ENCODE data around the gene CDK5RAP2.

Gene CDK5RAP2

DNA sequence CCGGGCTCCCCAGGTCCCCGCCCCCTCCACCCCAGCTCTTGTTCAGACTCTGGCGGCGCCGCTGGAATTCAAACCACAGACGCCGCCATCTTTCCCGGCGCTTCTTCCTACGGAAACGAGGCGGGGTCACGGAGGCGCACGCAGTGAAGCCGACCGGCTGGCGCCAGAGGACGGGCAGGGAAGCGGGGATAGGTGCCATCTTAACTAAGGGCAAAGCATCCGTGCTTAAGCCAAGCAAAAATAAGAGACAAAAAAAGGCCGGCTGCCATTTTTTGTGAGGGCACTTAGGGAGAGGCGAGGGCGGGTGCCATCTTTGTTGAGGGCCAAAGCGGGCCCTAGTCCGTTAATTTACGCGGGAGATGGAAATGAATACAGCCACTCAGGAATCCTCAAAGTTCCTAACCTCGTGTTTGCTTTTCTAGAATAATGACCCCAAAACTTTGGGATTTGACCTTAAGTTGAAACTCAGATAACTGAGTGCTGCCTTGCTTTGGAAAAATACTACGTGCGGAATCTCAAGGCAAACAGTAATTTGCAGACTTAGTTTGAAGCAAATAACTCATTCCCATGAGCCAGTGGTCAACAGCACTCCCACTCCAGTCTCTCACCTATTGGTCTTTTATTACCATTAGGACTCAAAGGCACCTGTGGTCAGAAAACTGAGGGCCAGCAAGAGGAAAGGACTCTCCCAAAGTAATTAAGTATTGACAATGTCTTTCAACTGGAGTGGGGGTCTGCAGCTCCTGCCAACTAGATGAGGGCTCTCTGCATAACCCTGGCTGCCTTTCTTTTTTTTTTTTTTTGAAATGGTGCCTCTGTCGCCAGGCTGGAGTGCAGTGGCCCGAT is at the start of gene CDK5RAP2:
CDK5RAP2 (minus strand) TSS at position 117 of the 846 bp plus-strand sequence. CDS start 189 bp downstream, outside the sequence.
- DNase-seq, result peak; percentile 98

DNA sequence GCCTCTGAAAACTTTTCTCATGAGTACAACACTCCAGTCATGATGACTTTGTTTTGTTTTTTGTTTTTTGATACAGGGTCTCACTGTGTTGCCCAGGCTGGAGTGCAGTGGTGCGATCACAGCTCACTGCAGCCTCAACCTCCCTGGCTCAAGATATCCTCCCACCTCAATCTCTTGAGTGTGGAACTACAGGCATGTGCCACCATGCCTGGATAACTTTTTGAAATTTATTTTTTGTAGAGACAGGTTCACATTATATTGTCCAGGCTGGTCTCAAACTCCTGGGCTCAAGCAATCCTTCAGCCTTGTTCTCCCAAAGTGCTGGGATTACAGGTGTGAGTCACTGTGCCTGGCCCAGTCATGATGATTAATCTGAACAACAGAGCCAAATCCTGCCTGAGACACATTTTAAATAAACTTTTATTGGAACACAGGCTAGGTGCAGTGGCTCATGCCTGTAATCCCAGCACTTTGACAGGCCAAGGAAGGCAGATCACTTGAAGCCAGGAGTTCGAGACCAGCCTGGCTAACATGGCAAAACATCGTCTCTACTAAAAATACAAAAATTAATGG is 49.0 kb upstream of the CDK5RAP2 start:
- DNase-seq, result peak; percentile 49

DNA sequence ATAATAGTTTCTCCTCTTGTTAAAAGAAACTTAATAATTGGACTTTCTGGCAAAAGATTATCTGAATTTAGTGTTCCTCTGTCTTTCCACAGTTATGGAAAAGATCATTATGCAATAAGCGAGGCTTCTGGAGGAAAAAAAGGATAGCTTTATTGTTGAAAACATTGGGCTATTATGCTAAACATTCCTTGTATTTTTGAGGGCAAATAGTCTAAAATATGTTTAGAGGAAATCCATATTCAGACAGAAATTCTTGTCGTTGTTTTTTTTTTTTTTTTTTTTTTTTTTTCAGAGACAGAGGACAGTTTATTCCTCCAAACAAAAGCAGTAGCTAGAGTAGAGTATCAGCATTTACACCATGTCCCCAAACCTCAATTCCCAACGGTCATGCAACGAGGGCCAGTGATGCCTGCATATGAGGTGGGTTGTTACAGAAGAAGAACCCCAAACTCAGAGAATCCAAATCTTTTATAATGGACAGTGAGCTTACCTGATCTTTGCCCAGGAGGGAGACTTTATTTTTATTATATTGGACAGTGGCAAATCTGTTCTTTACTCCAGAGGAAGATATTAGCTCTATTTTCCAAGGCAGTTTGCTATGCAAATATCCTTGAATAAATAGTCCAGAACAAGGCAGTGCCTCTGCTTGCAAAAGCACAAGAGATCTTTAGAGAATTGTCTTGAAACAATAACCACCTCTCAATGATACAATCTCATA is 48.4 kb upstream of the CDK5RAP2 start:
- DNase-seq, result no peak

DNA sequence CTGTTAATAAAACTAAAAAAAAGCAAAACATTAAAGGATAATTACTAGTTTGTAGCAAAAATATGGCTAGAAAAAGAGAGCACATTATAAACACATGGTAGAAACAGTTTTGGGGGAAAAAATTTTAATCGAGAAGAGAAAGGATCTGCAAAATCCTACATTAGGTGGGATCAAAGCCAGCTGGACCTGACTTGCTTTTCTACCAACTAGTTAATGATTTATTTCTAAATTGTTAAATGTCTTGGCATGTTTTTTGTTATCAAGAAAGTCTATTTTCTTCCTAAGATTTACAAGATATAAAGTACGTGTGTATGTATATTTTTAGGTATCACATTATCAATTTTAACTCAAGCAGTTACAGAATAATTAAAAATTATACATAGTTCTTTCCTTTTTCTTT is 47.1 kb upstream of the CDK5RAP2 start:
- DNase-seq, result no peak

DNA sequence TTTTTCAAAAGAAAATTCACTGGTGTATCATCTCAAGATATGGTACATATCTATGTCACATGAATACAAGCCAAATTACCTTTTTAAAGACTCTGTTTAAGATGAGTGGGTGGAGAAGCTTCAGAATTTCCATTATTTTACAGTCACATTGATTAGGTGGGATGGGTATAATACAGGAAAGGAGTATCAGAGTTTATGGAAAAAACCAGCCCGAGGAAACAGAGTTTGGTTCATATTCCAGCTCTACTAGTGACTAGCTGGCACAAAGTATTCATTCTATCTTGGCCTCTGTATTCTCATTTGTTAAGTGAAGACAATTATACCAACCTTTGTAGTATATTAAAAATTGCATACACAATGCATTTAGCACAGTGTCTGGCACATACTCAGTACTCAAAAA is 46.5 kb upstream of the CDK5RAP2 start:
- no peak for DNase-seq

DNA sequence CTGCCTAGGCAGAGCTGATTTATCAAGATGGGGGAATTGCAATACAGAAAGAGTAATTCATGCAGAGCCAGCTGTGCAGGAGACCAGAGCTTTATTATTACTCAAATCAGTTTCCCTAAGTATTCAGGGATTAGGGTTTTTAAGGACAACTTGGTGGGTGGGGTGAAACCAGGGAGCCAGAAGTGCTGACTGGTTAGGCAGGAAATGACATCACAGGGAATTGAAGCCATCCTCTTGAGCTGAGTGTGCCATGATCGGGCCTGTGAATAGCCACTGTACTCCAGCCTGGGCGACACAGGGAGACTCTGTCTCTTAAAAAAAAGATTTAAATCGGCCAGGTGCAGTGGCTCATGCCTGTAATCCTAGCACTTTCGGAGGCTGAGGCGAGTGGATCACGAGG is 45.3 kb upstream of the CDK5RAP2 start:
- peak; percentile 44 for DNase-seq

DNA sequence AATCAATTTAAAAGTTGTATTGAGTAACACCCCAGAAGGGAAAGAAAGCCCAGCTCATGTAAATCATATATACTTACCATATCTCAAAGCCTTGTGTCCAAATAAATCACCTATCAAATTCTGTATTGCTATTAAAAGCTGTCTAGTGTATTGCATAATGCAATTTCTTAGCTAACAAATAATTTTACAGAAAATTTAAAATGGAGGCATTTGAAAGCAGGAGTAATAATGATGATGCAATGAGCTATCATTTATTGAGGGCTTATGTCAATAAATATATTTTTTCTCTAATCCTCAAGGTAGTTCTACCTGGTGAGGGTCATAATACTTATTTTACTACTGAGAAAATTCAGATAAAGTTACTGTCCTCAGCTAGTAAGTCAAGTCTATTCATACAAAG is 42.8 kb upstream of the CDK5RAP2 start:
- no peak for DNase-seq

DNA sequence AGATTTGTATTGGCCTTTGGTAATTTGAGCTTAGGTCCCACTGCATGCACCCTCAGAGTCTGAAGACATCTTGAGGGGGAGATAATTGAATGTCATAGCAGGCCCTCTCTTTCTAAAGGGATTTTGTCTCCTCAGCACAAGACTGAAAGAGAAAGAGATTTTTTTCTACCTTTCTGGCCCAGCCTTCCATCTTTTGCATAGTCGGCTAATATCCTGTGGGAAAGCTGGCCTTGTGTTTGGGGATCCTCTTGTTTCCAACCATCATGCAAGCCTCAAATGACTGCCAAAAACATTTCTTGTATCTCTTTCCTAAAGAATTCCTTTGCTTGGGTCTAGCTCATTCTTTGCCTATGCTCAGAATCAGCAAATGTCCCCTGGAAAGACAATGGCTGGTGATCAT is 42.0 kb upstream of the CDK5RAP2 start:
- DNase-seq, result no peak

DNA sequence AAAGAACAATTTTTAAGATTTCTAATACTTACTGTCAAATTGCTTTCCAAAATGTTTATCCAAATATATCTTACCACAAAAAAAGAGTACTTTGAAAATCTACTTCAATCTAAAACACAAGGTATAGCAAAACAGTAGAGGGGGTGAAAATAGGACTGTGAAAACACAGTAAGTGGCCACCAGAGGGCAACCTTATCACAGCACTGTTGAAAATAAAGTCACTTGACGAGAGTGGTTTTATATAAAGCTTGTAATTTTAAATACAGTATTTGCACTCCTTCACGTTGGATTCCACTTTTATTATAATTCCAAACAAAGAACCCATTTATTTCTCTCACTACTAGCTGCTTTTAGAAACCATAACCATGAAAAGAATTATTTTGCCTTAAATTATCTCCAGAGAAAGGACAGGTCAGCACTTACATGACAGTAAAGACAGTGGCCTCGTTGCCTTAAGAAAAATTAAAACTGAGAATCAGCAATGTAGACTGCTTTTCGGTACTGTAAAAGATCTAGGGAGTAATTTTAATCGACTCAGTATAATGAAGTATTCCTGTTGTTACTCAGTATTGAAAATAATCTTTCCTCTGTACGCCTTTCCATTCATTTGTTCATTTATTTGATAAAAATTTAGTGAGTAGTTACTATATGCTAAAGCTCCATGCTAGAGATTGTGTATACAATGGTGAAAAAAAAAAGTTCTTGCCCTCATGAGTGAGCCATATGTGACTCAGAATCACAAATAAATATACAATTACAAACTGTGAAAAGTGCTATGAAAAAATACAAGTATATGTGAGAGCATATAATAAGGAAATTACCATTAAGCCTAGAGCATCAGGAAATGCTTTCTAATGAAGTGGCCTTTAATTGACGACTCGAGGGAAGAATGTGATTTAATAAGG is 40.0 kb upstream of the CDK5RAP2 start:
- DNase-seq, result peak; percentile 66

DNA sequence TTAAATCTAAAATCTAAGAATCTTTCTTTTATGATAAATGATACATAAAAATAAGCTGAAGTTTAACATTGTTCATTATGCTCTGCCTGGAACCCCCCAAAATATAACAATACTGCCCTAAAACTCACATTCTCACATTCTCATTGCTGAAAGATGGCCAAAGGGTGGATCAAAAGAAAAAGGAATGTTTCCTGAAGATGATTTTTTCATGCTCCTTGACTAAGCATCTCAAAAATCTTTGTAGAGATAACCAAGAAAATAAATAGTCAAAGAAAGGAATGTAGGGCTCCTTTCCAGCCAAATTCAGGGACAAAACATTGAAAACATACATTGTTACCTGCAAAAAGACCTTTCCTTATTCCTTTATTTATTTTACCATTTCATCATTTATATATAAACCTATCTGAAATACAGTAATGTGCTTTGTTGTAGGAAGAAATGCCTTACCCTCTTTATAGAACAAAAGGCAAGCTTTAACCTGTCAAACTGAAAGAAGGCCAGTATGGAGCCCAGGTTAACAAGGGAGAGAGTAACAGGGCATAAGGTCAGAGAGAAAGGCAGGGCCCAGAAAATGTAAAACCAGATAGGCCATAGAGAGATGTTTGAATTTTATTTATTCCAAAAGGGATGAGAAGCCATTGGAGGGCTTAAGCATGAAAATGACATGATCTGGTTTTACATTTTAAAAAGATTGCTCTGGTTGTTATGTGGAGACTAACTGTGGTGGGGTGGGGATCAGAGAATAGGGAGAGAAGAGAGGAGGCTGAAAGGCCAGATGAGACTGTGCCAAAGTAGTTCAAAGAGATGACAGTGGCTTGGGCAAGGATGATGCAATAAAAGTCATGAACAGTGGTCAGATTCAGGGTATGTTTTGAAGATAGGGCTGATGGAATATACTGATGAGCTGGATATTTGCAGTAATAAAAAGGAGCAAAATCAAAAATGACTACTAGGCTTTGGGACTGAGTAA is 37.3 kb upstream of the CDK5RAP2 start:
- DNase-seq, result peak; percentile 23

DNA sequence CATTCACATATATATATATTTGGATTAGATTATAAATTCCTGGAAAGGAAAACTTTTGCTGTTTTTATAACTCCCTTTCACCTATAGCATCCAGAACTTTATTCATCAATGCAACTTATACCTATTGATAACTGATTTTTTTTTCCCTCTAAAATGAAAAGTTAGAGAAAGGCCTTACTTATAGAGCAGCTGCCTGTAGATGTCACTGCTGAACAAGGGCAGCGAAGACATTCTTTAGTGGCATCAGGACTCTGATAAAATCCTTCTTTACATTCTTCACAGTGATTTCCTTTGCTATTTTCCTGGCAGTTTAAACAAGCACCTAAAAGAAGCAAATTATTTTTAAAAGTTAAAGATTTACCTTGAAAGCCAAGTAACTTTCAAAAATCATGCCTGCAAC is 32.3 kb upstream of the CDK5RAP2 start:
- DNase-seq, result no peak

DNA sequence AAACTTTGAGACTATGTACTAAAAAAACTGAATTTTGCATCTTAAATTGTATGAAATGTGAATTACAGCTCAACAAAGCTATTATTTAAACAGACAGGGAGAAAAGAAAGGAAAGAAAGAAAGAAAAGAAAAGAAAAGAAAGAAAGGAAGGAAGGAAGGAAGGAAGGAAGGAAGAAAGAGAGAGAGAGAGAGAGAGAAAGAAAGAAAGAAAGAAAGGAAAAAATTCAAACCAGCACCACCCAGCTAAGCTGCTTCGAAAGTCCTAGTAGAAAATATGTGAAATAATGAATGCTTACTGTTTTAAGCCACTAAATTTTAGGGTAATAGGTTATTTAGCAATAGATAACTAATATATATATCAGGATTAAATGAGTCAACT is 31.7 kb upstream of the CDK5RAP2 start:
- no peak for DNase-seq

DNA sequence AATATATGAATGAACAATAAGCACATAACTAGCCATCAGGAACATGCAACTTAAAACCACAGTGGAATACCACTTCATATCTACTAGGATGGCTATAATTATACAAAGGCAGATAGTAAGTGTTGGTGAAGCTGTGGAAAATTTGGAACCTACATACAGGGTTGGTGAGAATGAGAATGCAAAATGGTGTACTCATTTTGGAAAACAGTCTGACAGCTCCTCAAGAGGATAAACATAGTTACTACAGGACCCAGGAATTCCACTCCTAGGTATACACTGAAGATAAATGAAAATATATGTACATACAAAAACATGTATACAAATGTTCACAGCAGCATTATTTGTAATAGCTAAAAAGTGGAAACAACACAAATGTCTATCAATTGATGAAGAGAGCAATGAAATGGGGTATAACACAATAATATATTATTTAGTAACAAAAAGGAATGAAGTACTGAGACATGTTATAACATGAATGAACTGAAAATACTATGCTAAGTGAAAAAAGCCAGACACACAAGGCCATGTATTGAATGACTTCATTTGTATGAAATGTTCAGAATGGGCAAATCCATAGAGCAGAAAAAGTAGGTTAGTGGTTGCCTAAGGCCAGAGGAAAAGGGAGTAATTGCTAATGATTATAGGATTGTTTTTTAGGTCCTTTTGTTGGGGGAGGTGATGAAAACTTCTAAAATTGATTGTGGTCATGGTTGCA is 31.2 kb upstream of the CDK5RAP2 start:
- DNase-seq, result no peak

DNA sequence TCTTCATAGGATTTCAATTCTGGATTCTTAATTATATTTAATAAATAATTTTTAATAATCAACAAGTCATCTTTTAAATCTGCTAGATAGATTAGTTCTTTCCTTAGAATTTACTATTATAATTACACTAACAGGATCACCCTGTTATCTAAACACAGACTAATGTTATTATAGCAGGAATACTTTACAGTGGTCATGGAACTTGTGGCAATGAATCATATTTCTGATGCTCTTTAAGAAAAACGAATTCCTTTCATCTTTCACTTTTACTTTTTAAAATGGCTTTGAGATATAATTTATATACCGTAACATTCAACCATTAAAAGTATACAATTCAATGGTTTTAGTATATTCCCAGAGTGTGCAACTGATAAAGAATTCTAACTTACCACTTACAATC is 29.7 kb upstream of the CDK5RAP2 start:
- peak; percentile 27 for DNase-seq

DNA sequence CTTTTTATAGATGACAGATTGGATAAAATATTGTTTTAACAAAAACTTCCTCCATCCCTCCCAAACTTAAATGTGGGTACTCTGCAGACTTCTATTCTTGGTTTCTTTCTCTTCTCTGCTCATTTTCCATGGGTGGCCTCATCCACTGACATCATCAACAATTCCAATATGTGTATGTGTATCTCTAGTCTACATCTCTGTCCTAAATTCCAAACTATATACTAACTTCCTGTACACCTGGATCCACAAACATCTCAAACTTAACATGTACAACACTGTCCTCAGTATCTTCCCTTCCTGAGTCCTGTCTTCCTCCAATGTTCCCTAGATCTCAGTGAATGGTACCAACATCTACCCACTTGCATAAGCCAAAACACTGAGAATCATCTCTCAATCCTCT is 28.5 kb upstream of the CDK5RAP2 start:
- peak; percentile 48 for DNase-seq

DNA sequence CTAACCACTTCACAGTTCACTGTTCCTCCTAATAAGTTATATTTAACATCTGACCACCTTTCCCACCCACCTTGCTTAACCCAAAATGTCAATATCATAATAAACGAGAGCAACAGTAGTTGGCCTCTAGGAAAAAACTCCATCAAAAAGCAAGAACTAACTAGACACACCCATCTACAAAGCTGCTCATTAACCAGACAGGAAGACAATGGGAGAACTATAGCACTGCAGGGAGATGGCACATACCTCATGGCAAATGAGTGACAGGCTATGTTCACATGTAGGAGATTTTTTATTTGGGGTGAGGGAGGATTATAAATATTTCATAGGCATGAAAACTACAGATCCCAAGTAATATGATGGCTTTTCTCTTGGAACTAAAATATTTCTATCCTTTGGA is 23.6 kb upstream of the CDK5RAP2 start:
- no peak for DNase-seq

DNA sequence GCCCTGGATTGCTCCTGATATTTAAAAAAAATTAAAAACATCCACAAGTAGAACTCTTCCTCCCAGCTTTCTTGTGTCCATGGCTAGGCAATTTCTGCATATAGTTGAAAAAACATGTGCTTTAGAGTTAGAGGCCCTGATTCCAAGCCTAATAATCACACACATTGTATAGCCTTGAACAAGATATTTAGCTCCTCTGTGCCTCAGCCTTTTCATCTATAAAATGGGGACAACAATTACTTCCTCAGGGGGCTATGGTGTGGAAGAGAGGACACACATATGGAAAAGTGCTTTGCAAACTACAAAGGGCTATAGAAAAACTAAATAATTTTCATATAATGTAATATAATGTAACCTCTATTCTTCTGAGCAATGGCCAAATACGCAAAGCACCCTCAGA is 23.0 kb upstream of the CDK5RAP2 start:
- DNase-seq, result no peak

DNA sequence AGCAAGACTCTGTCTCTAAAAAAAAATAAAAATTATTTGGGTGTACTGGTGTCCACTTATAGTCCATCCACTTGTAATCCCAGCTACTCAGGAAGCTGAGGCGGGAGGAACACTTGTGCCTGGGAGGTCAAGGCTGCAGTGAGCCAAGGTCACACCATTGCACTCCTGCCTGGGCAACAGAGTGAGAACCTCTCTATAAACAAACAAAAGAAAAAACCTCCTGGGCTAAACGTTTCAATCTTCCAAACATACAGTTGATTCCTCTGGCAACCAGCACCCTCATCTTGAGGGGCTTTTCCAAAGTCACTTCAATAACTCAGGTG is 13.9 kb upstream of the CDK5RAP2 start:
- no peak for DNase-seq

DNA sequence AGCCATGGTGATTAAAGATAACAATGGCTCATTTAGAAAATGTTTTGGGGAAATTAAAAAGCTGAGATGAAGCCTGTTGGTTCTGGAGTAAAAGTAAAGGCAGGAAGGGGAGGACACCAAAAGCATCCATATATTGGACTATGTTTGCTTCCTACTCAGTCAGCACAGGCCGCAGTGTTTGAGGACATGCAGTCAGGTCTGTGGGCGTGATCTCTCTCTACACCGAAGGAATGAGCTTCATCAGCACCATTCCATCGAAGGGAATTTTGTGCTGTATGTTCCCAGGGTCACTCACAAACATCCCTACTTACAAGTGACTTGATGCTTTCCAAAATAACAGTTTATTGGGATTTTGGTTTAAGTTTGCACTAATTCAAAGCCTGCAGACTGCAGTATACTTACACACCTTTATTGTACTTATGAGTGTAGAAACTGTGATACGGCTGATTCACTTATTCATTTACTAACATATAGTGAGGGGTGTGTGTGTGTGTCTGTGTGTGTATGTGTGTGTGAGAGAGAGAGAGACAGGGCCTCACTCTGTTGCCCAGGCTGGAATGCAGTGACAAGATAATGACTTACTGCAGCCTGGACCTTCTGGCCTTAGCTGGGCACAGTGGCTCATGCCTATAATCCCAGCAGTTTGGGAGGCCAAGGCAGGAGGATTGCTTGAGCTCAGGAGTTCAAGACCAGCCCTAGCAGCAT is 13.4 kb upstream of the CDK5RAP2 start:
- no peak for DNase-seq

DNA sequence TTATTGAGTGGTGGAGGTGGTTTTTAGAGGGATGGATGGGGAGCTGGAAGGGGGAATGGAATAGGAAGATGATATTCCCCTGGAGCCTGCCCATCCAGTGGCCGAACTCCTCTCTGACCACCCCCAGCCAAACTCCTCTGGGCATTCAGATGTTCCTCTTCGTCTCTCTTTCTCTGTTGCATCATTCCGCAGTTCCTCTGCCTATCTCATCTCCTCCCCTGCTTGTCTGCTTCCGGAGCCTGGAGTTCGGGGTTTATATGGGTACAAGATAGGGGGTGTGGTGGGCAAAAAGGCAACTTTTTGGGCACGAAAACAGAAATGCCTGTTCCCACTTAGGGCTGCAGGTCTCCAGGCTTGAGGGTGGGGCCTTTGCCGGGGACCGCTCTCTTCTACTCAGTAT is 12.2 kb upstream of the CDK5RAP2 start:
- no peak for DNase-seq

DNA sequence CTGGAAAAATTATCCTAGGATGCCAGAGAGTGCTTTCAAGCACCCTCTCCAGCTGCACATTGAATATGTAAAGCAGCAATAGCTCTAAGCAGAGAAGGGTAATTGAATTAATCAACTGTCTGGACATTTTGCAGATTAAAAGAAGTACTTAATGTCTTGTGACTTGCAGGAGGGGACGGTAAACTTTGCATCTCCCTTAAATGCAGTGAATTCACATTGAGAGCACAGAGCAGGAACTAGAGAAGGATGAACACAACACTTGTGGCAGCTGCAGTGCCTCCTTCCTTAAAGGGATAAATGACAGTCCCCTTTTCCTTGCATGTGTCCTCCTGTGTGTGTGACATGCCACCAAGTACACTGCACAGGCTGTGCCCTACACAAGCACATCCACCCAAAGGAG is 7.4 kb upstream of the CDK5RAP2 start:
- no peak for DNase-seq

Measured in EL (cell line).